ENCODE data around the gene VAMP5. TPM values are rescaled to one million over a fixed set of nuclear protein-coding genes. Genes with fewer than 3 reads are reported as not detected.

Gene VAMP5
- total and polyA plus RNA-seq, 10 of the 15 experiments (the other 5 are each of a cell fraction or from before 2014, with no cell fraction given) = 3.8 to 52.7 (median 24.1) TPM

- in situ Hi-C loops (cut with MboI) (no loop called here), intact Hi-C loops (cut with micrococcal nuclease; ENCODE audit: unreplicated experiment) (no loop called here)
- BruUV-seq (replicated peaks) = no TSS peak
- no peak overlapping the region for H3K4me3 ChIP-seq
- no peak for ATAC-seq
- H2AFZ ChIP-seq (ENCODE audit: control insufficient read depth, low read depth, low read length) = no peak overlapping the region
- H3K9ac ChIP-seq (ENCODE audit: control insufficient read depth, insufficient read depth, low read length) = no peak overlapping the region
- H3K79me2 ChIP-seq (ENCODE audit: control insufficient read depth, insufficient read depth, low read length) = peaks cover 7% of the 10 kb centered on the region
- peaks cover 10% of the 10 kb centered on the region for H3K4me1 ChIP-seq (ENCODE audit: control insufficient read depth, insufficient read depth, low read length)
- no peaks in the 10 kb centered on the region for H3K27me3 ChIP-seq (replicated peaks in 1 of 2; ENCODE audit: control insufficient read depth in 2 of 2, insufficient read depth in 2 of 2, low read length in 1 of 2)
- H3K9me3 ChIP-seq (replicated peaks; ENCODE audit: control insufficient read depth, insufficient read depth, low read length) = no peaks in the 10 kb centered on the region
- no peaks in the 10 kb centered on the region for H3K36me3 ChIP-seq (ENCODE audit: control insufficient read depth in 2 of 2, insufficient read depth in 2 of 2, low read length in 1 of 2)
- SMC1A ChIA-PET (ENCODE audit: uncharacterized antibody, unreplicated experiment) = interaction anchor here (1.4 kb wide), 1 partner anchor 24 kb away, joined by 3 read pairs; no protein-coding TSS in a partner anchor
- CTCF ChIA-PET = interaction anchor here (0.8 kb wide), 1 partner anchor 34 kb away, joined by 3 read pairs; no protein-coding TSS in a partner anchor
- RAD21 ChIA-PET (ENCODE audit: unreplicated experiment) = no interaction called here
- DNase-seq (ENCODE audit: low read depth, low spot score) = no peak
- H4K20me1 ChIP-seq (ENCODE audit: control insufficient read depth, insufficient read depth) = no peaks in the 10 kb centered on the region
- 70% methylated on average over 7 of the region's 7 CpGs for WGBS (ENCODE audit: insufficient coverage, insufficient replicate concordance, low lambda C conversion rate, missing lambda C conversion rate)
- H3K4me2 ChIP-seq (ENCODE audit: control insufficient read depth, insufficient read depth) = no peak overlapping the region
- no peak for FAIRE-seq
- POLR2A ChIA-PET = no interaction called here
- H3K27ac ChIP-seq (ENCODE audit: control insufficient read depth, insufficient read depth) = no peak overlapping the region
- TF ChIP-seq SUPT20H (IDR thresholded peaks at IDR 0.05; ENCODE audit: borderline replicate concordance, control insufficient read depth, low read depth, low read length) (no peak), TBL1XR1 (IDR thresholded peaks at IDR 0.05; ENCODE audit: low read depth, low read length) (no peak), YY1 (IDR thresholded peaks at IDR 0.05; ENCODE audit: low read depth, low read length) (no peak), ZNF622 (IDR thresholded peaks at IDR 0.05) (no peak), NR2F1 (conservative IDR thresholded peaks at IDR 0.05) (no peak), EP300 (IDR thresholded peaks at IDR 0.05; ENCODE audit: borderline replicate concordance in 1 of 2, control insufficient read depth in 1 of 2, low read depth in 2 of 2, low read length in 2 of 2) (no peak)
- TF ChIP-seq, protein P1, sequence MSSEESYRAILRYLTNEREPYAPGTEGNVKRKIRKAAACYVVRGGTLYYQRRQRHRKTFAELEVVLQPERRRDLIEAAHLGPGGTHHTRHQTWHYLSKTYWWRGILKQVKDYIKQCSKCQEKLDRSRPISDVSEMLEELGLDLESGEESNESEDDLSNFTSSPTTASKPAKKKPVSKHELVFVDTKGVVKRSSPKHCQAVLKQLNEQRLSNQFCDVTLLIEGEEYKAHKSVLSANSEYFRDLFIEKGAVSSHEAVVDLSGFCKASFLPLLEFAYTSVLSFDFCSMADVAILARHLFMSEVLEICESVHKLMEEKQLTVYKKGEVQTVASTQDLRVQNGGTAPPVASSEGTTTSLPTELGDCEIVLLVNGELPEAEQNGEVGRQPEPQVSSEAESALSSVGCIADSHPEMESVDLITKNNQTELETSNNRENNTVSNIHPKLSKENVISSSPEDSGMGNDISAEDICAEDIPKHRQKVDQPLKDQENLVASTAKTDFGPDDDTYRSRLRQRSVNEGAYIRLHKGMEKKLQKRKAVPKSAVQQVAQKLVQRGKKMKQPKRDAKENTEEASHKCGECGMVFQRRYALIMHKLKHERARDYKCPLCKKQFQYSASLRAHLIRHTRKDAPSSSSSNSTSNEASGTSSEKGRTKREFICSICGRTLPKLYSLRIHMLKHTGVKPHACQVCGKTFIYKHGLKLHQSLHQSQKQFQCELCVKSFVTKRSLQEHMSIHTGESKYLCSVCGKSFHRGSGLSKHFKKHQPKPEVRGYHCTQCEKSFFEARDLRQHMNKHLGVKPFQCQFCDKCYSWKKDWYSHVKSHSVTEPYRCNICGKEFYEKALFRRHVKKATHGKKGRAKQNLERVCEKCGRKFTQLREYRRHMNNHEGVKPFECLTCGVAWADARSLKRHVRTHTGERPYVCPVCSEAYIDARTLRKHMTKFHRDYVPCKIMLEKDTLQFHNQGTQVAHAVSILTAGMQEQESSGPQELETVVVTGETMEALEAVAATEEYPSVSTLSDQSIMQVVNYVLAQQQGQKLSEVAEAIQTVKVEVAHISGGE (CRISPR knock-in tag; IDR thresholded peaks at IDR 0.05) = no peak
- TF ChIP-seq, protein P2, sequence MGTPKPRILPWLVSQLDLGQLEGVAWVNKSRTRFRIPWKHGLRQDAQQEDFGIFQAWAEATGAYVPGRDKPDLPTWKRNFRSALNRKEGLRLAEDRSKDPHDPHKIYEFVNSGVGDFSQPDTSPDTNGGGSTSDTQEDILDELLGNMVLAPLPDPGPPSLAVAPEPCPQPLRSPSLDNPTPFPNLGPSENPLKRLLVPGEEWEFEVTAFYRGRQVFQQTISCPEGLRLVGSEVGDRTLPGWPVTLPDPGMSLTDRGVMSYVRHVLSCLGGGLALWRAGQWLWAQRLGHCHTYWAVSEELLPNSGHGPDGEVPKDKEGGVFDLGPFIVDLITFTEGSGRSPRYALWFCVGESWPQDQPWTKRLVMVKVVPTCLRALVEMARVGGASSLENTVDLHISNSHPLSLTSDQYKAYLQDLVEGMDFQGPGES (IDR thresholded peaks at IDR 0.05) = no peak
- TF ChIP-seq, protein P3, sequence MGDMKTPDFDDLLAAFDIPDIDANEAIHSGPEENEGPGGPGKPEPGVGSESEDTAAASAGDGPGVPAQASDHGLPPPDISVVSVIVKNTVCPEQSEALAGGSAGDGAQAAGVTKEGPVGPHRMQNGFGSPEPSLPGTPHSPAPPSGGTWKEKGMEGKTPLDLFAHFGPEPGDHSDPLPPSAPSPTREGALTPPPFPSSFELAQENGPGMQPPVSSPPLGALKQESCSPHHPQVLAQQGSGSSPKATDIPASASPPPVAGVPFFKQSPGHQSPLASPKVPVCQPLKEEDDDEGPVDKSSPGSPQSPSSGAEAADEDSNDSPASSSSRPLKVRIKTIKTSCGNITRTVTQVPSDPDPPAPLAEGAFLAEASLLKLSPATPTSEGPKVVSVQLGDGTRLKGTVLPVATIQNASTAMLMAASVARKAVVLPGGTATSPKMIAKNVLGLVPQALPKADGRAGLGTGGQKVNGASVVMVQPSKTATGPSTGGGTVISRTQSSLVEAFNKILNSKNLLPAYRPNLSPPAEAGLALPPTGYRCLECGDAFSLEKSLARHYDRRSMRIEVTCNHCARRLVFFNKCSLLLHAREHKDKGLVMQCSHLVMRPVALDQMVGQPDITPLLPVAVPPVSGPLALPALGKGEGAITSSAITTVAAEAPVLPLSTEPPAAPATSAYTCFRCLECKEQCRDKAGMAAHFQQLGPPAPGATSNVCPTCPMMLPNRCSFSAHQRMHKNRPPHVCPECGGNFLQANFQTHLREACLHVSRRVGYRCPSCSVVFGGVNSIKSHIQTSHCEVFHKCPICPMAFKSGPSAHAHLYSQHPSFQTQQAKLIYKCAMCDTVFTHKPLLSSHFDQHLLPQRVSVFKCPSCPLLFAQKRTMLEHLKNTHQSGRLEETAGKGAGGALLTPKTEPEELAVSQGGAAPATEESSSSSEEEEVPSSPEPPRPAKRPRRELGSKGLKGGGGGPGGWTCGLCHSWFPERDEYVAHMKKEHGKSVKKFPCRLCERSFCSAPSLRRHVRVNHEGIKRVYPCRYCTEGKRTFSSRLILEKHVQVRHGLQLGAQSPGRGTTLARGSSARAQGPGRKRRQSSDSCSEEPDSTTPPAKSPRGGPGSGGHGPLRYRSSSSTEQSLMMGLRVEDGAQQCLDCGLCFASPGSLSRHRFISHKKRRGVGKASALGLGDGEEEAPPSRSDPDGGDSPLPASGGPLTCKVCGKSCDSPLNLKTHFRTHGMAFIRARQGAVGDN (IDR thresholded peaks at IDR 0.05) = no peak
Measured at GRCh38 chr2:85589982-85590791, 6.0 kb downstream of the VAMP5 start.

All from GM12878 (cell line).